ENCODE data around the gene RPL14. TPM values are rescaled to one million over a fixed set of nuclear protein-coding genes. Genes with fewer than 3 reads are reported as not detected.
A peak's percentile ranks its signal among the peaks of the same experiment; 100 is the strongest.
"Not testable (repeated sequence)": the region's sequence is repeated elsewhere in the genome, so short reads cannot be mapped to it uniquely, and the experiment has no call there.

The RPL14 gene
- 1,394 TPM for total RNA-seq
- long read RNA-seq, full-length matches to known transcripts = 256 of 270 reads
- long read RNA-seq, partial matches to known transcripts = 9 of 270 reads
- long read RNA-seq, other reads (novel, unspliced or antisense) = 5 of 270 reads

GRCh38 chr3:40456940-40457823 lies at the start of gene RPL14:
TSS of gene RPL14 (plus strand) at chr3:40457339. CDS start at chr3:40457472, 133 bp downstream.
- peak; percentile 97 for DNase-seq (ENCODE audit: low spot score)

GRCh38 chr3:40407611-40408010 lies 49.5 kb upstream of the RPL14 start:
- DNase-seq (ENCODE audit: low spot score) = no peak

DNA sequence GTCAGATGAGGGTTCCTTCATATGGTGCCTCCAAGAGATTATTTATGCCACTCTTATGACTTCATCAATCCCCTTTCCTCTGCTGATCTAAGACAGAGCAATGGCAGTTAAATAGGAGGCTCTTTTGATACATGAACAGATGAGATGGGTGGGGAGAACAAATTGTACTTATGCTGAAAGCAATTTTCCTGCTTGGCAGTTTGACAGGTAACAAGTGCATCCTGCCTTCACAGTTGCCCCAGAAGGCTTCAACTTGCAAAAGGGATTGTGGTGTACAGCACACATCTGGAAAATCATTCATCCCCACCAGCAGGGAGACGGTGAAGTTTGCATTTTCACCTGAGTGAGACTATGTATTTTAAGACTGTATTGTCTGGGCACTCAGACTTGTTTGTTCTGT lies 42.9 kb upstream of the RPL14 start:
- DNase-seq (ENCODE audit: low spot score) = no peak

DNA sequence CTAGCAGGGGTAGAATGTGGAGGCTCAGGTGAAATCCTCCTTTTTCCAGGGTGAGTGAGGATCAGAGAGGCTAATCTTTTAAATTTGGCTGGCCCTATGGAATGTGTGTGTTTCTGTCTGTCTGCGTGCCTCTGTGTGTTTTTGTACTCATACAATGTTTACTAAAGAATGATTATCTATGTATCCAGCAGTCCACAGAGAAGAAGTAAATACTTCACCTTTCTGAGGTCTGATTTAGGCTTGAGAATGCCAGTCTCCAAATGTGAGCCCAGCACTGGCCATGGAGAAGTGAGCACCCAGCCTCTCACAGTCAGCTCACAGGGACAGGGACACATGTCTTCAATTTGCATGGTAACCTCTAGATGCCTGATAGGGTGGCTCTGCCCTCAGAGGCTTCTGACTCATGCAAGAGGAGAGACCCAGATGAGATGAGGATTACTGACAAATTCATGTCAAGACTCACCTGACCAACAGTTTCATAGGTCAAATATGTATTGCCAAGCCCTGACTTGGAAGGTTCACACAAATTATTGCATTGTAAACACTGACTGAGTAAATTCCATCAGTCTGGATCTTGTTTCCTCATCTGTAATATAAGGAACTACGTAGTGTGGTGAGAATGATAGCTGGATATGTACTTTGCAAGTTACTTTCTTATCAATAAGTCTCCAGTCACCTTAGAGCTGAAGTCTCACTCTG lies 39.1 kb upstream of the RPL14 start:
- no peak for DNase-seq (ENCODE audit: low spot score)

DNA sequence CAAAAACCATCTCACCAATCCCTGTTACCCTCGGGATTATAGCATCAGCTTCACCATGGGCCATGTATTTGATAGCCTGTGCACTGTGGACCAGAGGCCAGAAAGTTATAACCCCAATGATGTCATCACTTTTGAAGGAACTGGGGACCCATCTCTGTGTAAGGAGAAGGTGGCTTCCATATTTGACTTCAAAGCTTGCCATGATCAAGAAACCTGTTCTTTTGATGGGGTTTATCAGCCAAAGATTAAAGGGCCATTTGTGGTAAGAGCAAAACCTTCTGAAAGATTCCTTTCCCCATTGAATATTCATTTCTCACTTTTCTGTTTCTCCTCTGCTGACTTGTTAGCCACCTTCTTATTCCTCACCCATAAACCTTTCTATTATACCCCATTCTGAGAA lies 34.3 kb upstream of the RPL14 start:
- no peak for DNase-seq (ENCODE audit: low spot score)

DNA sequence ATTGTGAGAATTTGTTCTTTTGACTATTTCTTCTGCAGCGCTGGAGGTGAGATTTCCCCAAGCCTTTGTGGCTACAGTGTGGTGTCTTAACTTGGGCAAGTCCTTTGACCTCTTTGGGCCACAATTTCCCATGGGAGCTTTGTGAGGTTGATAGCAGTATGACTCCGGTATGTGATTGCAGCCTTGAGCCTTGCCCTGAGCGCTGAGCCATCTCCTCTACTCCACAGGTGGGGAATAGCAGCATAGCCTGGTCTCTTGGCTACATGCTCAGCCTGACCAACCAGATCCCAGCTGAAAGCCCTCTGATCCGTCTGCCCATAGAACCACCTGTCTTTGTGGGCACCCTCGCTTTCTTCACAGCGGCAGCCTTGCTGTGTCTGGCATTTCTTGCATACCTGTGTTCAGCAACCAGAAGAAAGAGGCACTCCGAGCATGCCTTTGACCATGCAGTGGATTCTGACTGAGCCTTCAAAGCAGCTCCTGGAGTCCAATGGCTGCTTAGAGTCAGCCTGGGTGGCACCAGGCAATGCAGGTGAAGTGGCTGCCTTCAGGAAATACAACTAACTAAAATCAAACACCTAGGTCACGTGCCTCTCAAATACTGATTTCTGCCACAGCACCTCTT lies 30.0 kb upstream of the RPL14 start:
- no peak for DNase-seq (ENCODE audit: low spot score)

GRCh38 chr3:40432793-40433192 lies 24.3 kb upstream of the RPL14 start:
- DNase-seq (ENCODE audit: low spot score) = no peak

- DNase-seq (ENCODE audit: low spot score) = no peak
Observed at GRCh38 chr3:40437889-40438288, 19.2 kb upstream of the RPL14 start.

- DNase-seq (ENCODE audit: low spot score) = no peak
Observed at GRCh38 chr3:40445062-40445461, 12.1 kb upstream of the RPL14 start.

DNA sequence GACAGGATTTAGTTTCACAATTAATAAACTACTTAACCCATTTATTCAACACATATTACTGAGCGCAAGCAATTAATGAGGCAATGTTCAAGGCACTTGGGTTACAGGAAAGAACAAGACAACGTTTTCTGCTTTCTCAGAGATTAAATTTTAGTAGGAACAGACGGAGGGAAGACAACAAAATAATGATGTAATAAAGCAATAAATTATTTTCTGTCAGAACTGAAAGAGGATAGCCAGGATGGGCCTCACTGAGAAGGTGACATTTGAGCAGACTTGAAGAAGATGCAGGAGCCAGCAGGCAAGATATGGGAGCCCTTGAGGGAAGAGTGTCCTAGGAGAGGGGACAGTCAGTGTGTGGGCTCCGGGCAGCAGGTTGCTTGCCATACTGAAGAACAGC lies 11.3 kb upstream of the RPL14 start:
- no peak for DNase-seq (ENCODE audit: low spot score)

GRCh38 chr3:40450438-40450837 lies 6.7 kb upstream of the RPL14 start:
- DNase-seq (ENCODE audit: low spot score) = no peak

DNA sequence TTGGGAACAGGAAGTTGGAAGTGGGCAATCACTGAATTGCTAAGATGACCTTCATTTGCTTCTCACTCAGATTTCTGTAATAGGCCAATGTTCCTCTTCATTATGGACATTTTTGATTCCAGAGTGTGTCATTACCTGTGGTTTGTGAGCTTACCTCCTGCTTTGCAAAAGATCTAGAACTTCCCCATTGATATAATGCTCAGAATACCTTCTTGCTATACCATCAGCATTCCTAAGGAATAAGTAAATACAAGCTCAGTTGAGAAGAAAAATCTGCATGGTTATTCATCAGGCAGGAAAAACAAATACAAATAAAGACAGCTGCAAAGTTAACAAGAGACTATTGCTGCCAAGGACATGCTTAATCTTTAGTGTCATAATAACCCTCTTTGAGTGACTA lies 5.6 kb upstream of the RPL14 start:
- no peak for DNase-seq (ENCODE audit: low spot score)

DNA sequence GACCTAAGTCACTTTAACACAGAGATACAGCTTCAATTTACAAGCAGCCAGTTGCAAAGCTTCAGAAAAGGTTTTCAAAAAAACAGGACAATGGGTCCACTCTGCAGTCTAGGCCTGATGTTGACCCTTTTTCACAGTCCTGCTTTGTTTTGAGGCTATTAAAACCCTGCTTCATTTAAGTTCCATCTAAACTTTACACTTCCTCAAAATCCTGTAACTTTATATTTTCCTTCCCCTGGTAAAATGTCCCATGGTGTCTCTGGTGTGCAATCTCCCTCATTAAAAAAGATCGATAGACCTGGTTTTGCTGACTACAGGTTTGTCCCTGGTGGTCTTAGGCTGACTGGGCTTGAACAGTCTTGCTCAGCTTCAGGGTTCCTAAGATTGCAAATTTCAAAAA lies 5.1 kb upstream of the RPL14 start:
- DNase-seq (ENCODE audit: low spot score) = no peak

DNA sequence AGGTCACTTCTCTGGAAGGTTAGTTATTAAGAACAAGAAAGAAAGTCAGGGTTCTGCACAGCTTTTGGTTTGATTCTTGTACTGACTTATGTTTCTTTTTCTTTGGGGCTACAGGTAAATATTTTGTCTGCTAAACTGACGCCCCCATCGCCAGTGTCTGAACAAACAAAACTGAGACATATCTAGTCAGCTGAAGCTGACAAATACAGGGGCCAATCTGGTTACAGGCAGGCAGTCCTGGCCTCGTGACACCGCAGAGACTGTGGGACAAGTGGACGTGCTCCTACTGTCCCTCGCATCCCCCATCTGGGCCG lies 4.6 kb upstream of the RPL14 start:
- DNase-seq (ENCODE audit: low spot score) = no peak

DNA sequence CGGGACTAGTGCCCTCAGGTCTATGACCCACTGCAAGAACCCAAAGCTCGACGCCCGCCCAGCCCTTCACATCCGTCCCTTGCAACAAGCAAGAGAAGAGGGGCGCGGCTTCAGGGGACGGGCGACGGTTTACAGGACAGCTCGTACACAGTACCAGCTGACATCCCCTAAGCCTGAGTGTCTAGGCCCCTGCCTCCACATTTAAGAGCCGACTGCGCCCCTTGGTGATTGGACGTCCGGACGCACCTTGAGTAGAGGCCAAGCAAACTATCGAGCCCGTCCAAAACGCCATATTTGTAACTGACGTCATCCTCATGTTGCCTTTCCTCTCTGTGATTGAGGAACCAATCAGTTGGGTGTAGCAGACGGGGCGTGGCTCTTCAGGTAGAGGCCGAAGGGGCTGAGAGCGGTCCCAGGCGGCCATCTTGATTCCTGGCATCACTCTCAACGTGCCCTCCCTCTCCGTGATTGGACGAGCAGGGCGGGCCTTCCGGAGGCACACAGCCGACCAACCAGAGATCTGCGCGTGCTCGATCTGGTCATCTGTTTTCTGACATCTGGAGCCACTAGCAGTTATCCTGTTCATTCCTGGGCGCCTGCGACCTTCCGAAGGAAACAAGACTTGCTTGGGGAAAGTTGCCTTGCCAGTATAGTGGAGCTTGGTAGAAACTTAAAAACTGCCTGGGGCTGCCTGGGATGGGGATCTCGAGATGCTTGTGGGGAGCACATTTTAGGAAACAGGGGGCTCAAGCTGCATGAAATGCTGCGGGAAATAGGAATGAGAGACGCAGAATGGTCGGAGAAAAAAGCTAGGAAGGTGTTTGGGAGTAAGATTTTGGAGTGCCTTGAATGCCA lies 4.0 kb upstream of the RPL14 start:
- DNase-seq (ENCODE audit: low spot score) = peak; percentile 99

- DNase-seq (ENCODE audit: low spot score) = no peak
Observed at GRCh38 chr3:40453933-40454332, 3.2 kb upstream of the RPL14 start.

DNA sequence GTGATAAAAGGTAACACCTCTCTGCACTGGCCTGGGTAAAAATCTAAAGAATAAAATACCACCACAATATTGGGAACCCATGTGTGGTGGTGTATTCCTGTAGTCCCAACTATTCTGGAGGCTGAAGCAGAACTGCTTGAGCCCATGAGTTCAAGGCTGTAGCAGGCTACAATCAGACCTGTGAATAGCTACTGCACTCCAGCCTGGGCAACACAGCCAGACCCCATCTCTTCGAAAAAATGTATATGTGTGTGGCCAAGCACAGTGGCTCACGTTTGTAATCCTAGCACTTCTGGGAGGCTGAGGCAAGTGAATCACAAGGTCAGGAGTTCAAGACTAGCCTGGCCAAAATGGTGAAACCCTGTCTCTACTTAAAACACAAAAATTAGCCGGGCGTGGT lies 1.8 kb upstream of the RPL14 start:
- DNase-seq (ENCODE audit: low spot score) = no peak

GRCh38 chr3:40456279-40456939 lies 730 bp upstream of the RPL14 start:
- no peak for DNase-seq (ENCODE audit: low spot score)

DNA sequence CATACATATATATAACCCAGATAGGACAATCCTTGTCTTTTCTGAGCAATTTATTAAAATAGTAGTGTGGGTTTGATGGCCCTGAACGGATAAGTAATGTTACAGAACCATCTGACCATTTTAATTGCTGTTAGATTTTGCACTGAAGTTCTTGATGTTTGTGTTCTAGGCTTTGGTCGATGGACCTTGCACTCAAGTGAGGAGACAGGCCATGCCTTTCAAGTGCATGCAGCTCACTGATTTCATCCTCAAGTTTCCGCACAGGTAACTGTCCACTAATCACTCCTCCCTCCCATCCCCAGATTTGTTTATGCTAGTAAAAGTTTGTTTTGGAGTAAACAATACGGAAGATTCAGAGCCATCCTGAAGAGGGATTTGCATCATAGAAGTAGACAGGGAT lies 1.3 kb downstream of the RPL14 start:
- DNase-seq (ENCODE audit: low spot score) = no peak

DNA sequence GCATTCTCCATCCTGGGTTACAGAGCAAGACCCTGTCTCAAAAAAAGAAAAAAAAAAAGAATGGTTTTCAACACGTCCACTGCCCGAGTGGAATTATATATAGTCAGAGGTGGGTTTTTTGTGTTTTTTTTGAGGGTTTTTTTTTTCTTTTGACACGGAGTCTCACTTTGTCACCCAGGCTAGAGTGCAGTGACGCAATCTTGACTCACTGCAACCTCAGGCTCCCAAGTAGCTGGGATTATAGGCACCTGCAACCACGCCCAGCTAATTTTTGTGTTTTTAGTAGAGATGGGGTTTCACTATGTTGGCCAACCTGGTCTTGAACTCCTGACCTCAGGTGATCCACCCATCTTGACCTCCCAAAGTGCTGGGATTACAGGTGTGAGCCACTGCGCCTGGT lies 3.3 kb downstream of the RPL14 start:
- not testable (repeated sequence) for DNase-seq (ENCODE audit: low spot score)

GRCh38 chr3:40461161-40461560 lies 4.0 kb downstream of the RPL14 start:
- no peak for DNase-seq (ENCODE audit: low spot score)
